Psoas muscle (tissue), 8 donors: ENCODE measurements around the gene SCTR. TPM values are rescaled to one million over a fixed set of nuclear protein-coding genes. Genes with fewer than 3 reads are reported as not detected.

Source experiments
- ATAC-seq, 4 donors: fragments of 200-7000 bp; cut with Tn5 transposase; one replicate each; pipeline ENCODE4 v1.9.1; 2020; ENCODE audit warnings: moderate library complexity in 3 of 4, mild to moderate bottlenecking in 2 of 4
- DNase-seq, 2 donors: peaks; one replicate each; pipeline ENCODE4 v3.0.0-alpha.2; 2020
- H3K27ac ChIP-seq: fragments of 200-600 bp; one replicate; pipeline ENCODE4 v1.8.0; 2022
- H3K27me3 ChIP-seq, 3 donors: fragments of 200-600 bp in 1 of 3; one replicate each; pipeline versions ENCODE4 v1.6.1 to v1.8.0; 2013 to 2022; ENCODE audit warnings: low read length in 2 of 3, mild to moderate bottlenecking in 2 of 3, moderate library complexity in 1 of 3; ENCODE audit not compliant: insufficient read depth in 3 of 3
- H3K36me3 ChIP-seq, 2 donors: fragments of 200-600 bp in 1 of 2; one replicate each; pipeline versions ENCODE4 v1.6.1 to v1.8.0; 2013 to 2022; ENCODE audit warnings: low read depth in 1 of 2, mild to moderate bottlenecking in 1 of 2, moderate library complexity in 1 of 2; ENCODE audit not compliant: insufficient read depth in 1 of 2
- H3K4me1 ChIP-seq: fragments of 200-600 bp; one replicate; pipeline ENCODE4 v1.8.0; 2022
- H3K4me3 ChIP-seq: fragments of 200-600 bp; one replicate; pipeline ENCODE4 v1.8.0; 2022; ENCODE audit warnings: mild to moderate bottlenecking
- H3K9me3 ChIP-seq: fragments of 200-600 bp; one replicate; pipeline ENCODE4 v1.8.0; 2022
- CTCF ChIP-seq: fragments of 200-600 bp; IDR thresholded peaks from one replicate; pipeline ENCODE4 v1.8.0; 2022; ENCODE audit warnings: antibody characterized with exemption
- WGBS, 3 donors: extraction: QIAGEN DNeasy Blood & Tissue Kit; methylation state at CpG; one replicate each; pipeline versions ENCODE4 v1.1.6 to v1.1.7; 2013; 5-methylcytosine and 5-hydroxymethylcytosine counted together
- intact Hi-C, 2 donors: fragments of 100-400 bp; cut with DNase I; formaldehyde crosslinking; loops; one replicate each; pipeline versions ENCODE4 v1.11.0 to v1.14.2; 2022
- polyA plus RNA-seq, 3 donors: library from polyadenylated mRNA; stranded (reverse); fragments of 200-250 nt; gene quantifications; one replicate each; pipeline ENCODE4 v1.2.3, GENCODE V29; 2013
- total RNA-seq, 4 donors: library from RNA; stranded (reverse); fragmentation: NEBNext Ultra II Directional in 2 of 4; extraction: Animal tissue kit (Norgen Biotek cat#: 25700) in 2 of 4; gene quantifications; one replicate each; pipeline versions ENCODE4 v1.2.1 to v1.2.4, GENCODE V29; 2021 to 2023
- donor health status: healthy with polysubstance abuse.
- donor health status: DM: no; HTN: no; CAD: no; lungs with moderate emphysema.
- donor health status: Bipolar disorder and iron deficiency.
- donor health status: healthy.
- donor health status: DM: yes; HTN: yes; CAD: no.
- donor health status: DM: no; HTN: no; CAD: no.
- donor health status: DM: no; HTN: no; CAD: no.
- donor health status: DM: yes; HTN: yes; CAD: no.

SCTR gene
- total and polyA plus RNA-seq, 7 donors = 0.12 to 1.3 (median 0.57) TPM; not detected in 4

GRCh38 chr2:119446037-119446436 is 78.2 kb downstream of the SCTR start:
- 57 to 71% (median 71%) methylated on average over 9 of the region's 9 CpGs for WGBS, 3 donors
- H3K36me3 ChIP-seq = no peaks in the 10 kb centered on the region
- no peak overlapping the region for H3K4me3 ChIP-seq
- H3K27ac ChIP-seq = no peak overlapping the region
- intact Hi-C loops = no loop called here
- H3K27me3 ChIP-seq = no peaks in the 10 kb centered on the region
- no peak for TF ChIP-seq CTCF
- no peak for DNase-seq
- no peaks in the 10 kb centered on the region for H3K4me1 ChIP-seq
- H3K9me3 ChIP-seq = no peaks in the 10 kb centered on the region
- no peak for ATAC-seq

- no peak for TF ChIP-seq CTCF
- Histone ChIP-seq H3K9me3 (no peaks in the 10 kb centered on the region), H3K27ac (no peak overlapping the region), H3K27me3 (no peaks in the 10 kb centered on the region), H3K36me3 (no peaks in the 10 kb centered on the region), H3K4me3 (no peak overlapping the region), H3K4me1 (no peaks in the 10 kb centered on the region)
- DNase-seq (no peak), ATAC-seq (no peak)
- intact Hi-C loops = no loop called here
- WGBS, 3 donors = 91 to 92% (median 92%) methylated on average over 11 of the region's 11 CpGs
Measured at GRCh38 chr2:119442850-119443249, 81.4 kb downstream of the SCTR start.

GRCh38 chr2:119442226-119442619 is 82.1 kb downstream of the SCTR start:
- Histone ChIP-seq H3K9me3 (no peaks in the 10 kb centered on the region), H3K4me1 (no peaks in the 10 kb centered on the region), H3K4me3 (no peak overlapping the region), H3K36me3 (no peaks in the 10 kb centered on the region), H3K27me3 (no peaks in the 10 kb centered on the region), H3K27ac (no peak overlapping the region)
- TF ChIP-seq CTCF = no peak
- no peak for ATAC-seq
- intact Hi-C loops = no loop called here
- DNase-seq = no peak
- 92 to 94% (median 93%) methylated on average over 7 of the region's 7 CpGs for WGBS, 3 donors

GRCh38 chr2:119441376-119442225 is 82.7 kb downstream of the SCTR start:
- DNase-seq (no peak), ATAC-seq (no peak)
- no peaks in the 10 kb centered on the region for H3K36me3 ChIP-seq
- 86 to 87% (median 87%) methylated on average over 8 of the region's 8 CpGs for WGBS, 3 donors
- no peak overlapping the region for H3K4me3 ChIP-seq
- intact Hi-C loops = no loop called here
- H3K4me1 ChIP-seq = no peaks in the 10 kb centered on the region
- H3K27ac ChIP-seq = no peak overlapping the region
- no peaks in the 10 kb centered on the region for H3K27me3 ChIP-seq
- no peak for TF ChIP-seq CTCF
- H3K9me3 ChIP-seq = no peaks in the 10 kb centered on the region

- H3K27ac ChIP-seq = no peak overlapping the region
- H3K4me1 ChIP-seq = no peaks in the 10 kb centered on the region
- H3K36me3 ChIP-seq = no peaks in the 10 kb centered on the region
- H3K4me3 ChIP-seq = no peak overlapping the region
- TF ChIP-seq CTCF = no peak
- WGBS, 3 donors = 84 to 89% (median 88%) methylated on average over 4 of the region's 4 CpGs
- intact Hi-C loops = no loop called here
- no peaks in the 10 kb centered on the region for H3K27me3 ChIP-seq
- ATAC-seq (no peak), DNase-seq (no peak)
- H3K9me3 ChIP-seq = no peaks in the 10 kb centered on the region
Measured at GRCh38 chr2:119440873-119441272, 83.4 kb downstream of the SCTR start.
